ENCODE measurements around the gene C9orf78. TPM values are rescaled to one million over a fixed set of nuclear protein-coding genes. Genes with fewer than 3 reads are reported as not detected.

The C9orf78 gene
- total RNA-seq, 1 donor from 2014 or later = 64.5 TPM

Other genes with a start within 250 kb of the C9orf78 start
- gene C9orf50, start 214.2 kb downstream of the C9orf78 start, total RNA-seq = 0.05 TPM in 1 of 2 replicates, not detected in the other
- 22.2 and 38.2 TPM in 2 replicates for gene NTMT1, start 209.1 kb downstream of the C9orf78 start, total RNA-seq
- gene ASB6, start 193.1 kb downstream of the C9orf78 start, total RNA-seq = 17.4 and 21.9 TPM in 2 replicates
- 0.45 TPM in 1 of 2 replicates, not detected in the other for gene PRRX2, start 169.6 kb downstream of the C9orf78 start, total RNA-seq
- gene PTGES, start 82.2 kb downstream of the C9orf78 start, total RNA-seq = 3.2 and 42.7 TPM in 2 replicates
- gene TOR1B, start 32.1 kb downstream of the C9orf78 start, total RNA-seq = 25.6 and 25.9 TPM in 2 replicates
- gene TOR1A, start 11.1 kb downstream of the C9orf78 start, total RNA-seq = 48.4 and 52.8 TPM in 2 replicates
- 5.2 and 18.4 TPM in 2 replicates for gene USP20, start 183 bp upstream of the C9orf78 start, total RNA-seq
- gene FNBP1, start 207.9 kb upstream of the C9orf78 start, total RNA-seq = 20.8 and 39.5 TPM in 2 replicates
- 19.8 and 41.0 TPM in 2 replicates for gene GPR107, start 218.6 kb upstream of the C9orf78 start, total RNA-seq

Data from renal cortical epithelial cell (primary cell).